Measurements from ENCODE around the gene LENG1.
"Not testable (repeated sequence)": the region's sequence is repeated elsewhere in the genome, so short reads cannot be mapped to it uniquely, and the experiment has no call there.

LENG1 gene

DNA sequence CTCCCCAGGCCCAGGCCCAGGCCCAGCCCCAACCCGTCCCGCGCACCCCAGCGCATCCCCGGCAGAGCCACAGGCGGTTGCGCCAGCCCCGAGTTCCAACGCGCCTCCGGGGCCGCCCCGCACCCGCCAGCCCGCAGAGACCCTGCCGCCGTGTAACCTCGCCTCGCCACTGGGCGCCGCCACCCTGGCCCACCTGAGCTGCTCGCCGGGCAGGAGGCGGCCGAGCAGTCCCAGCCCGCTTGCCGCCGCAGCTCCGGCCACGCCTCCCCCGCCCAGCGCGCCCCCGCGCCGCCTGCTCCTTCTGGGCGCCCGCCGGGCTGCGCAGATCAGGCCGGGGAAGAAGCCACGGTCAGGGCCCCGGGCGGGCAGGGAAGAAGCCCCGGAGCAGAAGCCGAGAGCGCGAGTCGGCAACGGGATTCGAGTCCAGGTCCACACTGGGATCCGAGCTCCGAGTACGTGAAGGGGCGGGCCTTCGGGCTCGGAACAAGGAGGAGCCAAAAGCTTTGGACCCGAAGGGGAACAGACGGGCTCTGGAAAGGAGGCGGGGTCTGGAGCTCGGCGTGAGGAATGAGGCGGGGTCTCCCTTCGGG is 29.7 kb upstream of the LENG1 start, which contains the start of gene MBOAT7:
MBOAT7 (minus strand) TSS at position 436 of the 590 bp plus-strand sequence. CDS start 1,072 bp downstream, outside the sequence.
- DNase-seq = no peak

DNA sequence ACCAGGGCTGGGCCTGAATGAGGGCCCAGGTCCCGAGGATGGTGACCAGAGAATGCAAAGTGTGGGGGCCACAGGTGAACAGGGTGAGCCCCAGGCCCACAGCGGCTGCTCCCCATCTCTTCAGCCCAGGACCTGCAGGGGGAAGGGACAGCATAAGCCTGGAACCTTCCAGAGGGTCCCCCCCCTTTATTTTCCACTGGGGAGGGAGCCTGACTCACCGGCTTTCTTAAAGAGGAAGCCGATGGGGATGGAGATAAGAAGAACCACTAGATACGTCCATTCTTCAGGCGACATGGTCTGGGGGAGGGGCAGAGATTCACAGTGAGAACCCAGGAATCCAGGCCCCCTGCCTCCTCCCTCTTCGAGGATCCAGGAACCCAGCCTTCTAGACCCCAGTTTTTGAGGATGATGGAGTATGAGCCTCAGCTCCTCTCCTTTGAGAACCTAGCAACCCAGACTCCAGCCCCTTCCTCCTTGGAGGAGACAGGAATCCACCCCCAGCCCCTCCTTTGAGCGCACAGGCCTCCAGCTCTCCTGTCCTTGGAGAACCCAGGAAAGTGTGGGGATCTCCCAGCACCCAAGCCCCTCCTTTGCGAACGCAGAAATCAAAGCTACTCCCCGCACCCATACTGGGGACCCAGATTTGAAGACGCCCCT is 28.8 kb upstream of the LENG1 start:
- DNase-seq = peak; percentile 76

DNA sequence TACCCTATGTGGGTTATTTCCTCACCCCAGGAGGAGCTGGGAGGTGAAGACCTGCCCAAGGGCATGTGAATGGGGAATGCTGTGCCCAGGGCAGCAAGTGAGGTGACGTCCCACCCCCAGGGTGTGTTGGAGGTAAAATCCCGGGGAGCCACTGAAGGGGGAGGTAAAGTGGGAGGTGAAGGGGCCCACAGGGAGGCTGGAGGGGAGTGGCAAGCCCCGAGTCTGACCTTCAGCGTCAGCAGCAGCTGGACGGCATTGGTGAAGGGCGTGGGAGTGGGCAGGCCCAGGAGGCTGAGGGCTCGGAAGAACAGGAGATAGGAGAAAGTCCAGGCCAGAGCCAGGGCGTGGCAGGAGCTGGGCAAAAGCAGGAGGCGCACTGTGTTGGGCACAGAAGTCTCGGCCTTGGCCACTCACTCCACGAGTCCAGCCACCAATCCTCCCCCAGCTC is 27.4 kb upstream of the LENG1 start:
- DNase-seq = no peak

DNA sequence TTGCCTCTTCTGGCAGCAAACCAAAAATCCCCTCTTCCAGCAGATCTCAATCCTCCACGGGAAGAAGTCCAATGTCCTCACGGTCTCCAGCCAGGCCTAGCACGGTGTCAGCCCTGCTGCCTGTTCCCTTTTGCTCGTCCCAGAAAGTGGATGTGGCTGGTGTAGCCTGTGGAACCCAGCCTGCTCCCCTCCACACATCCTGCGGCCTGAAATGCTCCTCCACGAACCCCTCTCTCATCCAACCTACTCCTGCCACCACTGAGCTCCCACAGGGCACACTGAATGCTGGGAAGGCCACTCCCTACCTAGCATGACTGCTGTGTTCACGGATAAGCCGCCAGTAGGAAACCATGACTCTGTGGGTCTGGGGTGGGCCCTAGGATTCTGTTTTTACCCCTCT is 26.8 kb upstream of the LENG1 start:
- DNase-seq = no peak

DNA sequence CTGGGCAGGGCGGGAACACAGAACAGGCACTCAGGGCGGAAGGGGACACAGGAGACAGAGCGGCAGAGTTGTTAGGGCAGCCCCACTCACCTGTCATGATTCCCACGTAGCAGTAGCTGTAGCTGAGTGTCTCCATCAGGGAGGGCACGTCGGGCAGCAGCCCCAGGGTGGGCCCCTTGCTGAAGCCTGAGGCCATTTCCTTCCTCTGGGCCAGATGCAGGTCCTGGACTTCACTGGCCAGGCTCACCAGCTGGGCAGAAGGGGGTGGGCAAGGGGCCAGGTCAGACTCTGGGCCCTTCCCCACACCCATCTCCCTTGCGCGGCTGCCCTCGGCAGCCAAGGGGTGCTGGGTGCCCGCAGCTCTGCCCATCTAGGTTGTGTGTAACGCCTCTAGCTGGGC is 23.9 kb upstream of the LENG1 start:
- no peak for DNase-seq

DNA sequence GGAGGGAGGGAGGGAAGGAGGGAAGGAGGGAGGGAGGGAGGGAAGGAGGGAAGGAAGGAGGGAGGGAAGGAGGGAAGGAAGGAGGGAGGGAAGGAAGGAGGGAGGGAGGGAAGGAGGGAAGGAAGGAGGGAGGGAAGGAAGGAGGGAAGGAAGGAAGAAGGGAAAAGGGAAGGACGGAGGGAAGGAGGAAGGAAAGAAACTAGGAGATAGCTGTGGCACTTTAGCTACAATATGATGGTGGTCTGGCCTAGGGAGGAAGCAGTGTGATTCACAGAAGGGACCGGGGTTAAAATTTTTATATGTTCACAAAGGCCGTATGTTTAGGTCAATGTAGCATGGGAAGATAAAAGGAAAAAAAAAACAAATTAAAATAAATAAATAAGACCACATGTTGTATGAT is 22.4 kb upstream of the LENG1 start:
- DNase-seq = not testable (repeated sequence)

DNA sequence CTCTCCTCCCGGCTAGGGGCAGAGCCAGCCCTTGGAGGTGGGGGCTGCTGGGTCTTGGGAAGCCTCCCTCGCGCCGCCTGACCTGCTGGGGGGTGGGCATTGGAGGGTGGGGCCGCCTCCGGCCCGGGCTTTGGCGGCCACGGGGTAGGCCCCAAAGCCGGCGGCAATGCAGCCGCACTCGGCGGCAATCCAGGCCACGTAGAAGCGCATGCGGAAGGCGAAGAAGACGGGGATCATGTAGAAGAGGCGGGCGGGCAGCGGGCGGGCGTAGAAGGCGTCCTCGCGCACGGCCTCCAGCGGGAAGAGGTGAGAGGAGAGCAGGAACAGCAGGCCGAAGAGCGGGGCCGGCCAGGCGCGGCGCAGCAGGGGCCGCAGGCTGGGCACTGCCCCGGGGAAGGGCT is 21.2 kb upstream of the LENG1 start:
- no peak for DNase-seq

DNA sequence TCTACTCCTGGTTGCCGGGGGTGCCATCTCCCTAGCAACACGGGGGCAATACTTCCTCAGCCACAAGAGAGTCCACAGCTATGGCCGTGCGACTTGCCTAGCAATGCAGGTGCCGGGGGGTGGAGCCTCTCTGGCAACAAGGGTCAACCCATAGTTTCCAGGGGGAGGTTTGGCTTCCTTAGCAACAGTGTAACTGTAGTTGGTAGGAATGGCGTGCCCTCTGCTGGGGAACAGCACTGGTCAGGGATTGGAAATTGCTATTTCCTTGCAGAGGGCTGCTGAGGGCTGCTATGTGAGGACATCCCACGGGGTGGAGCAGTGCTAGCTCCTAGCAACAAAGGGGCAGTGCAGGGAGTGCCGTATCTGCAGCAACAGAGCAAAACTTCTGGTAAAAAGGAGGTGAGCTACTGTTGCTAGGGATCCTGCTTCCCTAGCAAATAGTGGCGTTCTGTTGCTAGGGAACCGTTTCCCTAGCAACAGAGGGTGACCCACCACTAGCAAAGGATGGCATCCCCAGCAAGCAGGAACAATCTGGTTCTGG is 20.5 kb upstream of the LENG1 start:
- peak; percentile 45 for DNase-seq

DNA sequence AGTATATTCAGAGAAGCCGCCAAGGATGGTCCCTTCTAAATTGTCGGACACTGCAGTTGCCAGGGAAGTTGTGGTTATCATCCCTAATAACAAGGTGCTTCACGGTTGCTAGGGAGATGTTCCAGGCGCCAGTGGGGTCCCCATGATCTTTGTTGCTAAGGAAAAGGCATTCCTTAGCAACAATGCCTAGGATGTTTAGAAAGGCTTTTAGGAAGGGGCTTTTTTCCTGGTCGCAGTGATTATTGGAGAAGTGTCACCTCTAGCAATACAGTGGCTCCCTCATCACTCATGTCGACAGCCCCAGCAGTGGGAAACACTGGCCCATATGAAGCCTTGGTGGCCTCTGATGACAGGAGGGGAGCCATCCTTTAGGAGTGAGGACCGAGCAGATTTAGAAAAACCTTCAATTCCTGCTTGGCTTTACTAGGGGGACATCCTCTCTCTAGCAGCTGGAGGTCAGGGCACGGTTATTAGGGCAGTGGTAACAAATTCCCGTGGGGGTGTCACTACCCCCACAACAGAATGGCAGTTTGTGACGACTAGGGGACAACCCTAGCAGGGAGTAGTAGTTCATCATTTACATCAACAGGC is 19.8 kb upstream of the LENG1 start:
- no peak for DNase-seq

DNA sequence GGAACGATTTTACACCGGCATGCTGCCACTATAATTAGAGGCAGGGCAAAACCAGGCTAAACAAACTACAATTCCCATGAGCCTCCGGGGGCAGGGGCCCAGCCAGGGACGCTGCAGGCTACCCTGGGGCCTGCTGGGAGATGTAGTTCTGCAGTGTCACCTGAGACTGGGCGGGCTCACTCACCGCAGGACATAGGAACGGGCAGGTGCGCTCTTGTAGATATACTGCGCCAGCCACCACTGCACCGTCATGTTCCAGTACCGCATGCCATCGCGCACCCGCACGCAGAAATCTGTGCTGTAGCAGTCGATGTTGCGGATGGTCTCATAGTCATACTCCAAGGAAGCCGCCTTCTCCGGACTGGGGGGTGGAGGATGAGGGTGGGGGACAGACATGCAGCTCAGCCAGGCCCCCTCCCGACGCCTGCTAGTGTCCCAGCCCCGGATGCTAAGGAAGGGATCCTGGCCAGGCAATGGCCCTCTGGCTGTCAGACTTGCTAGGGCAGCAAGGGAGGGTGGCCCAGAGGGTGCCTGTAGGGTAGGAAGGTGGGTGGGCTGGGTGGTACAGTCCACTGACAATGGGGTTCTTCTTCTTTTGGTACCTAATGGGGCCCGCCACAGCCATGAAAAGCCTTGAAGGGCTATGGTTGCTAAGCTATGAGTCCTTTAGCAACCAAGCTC is 19.2 kb upstream of the LENG1 start:
- no peak for DNase-seq

DNA sequence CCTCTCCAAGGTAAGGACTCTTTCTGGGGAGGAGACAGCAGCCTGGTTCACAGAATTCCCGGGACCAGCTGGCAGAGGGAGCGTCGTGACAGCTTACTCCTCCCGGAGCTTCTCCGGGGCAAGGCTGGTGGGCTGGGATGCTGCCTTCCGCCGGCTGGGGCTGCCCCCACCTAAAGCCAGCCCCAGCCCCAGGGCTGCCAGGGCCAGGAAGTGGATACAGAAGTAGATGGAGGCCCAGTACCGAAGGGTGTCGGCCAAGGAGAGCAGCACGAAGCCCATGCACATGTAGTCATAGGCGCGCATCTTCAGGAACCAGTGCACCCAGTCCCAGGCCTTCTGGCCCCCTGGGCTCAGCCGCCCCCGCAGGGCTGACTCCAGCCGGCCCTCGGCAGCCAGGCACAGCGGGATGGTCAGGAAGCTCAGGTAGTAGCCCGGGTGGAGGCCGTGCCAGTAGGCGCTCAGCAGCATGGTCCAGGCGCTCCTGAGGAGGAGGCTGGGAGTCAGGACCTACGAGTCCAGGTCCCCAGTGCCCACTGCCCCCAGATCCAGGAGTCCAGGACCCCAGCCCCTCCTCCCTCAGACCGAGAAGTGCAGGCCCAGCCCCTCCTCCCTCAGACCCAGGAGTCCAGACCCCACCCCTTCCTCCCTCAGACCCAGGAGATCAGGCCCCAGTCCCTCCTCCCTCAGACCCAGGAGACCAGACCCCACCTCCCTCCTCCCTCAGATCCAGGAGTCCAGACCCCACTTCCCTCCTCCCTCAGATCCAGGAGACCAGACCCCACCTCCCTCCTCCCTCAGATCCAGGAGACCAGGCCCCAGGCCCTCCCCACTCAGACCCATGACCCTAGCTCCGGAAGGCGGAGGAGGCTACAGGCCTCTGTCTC is 14.7 kb upstream of the LENG1 start:
- no peak for DNase-seq

DNA sequence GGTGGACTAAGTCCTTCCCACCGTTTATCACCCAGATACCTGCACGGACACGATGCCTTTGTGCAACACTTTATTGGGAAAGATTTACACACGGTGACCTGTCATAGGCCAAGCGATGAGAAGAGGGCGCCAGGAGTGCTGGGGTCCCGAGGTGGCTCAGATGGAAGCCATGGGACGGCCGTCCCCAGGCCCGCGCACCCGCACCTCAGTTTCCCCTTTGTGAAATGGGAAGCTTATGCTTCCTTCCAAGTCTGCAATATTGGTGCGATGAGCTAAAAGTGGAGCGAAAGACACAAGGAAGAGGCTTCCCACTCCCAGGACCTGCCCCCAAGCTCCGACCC is 13.8 kb upstream of the LENG1 start:
- DNase-seq = no peak

DNA sequence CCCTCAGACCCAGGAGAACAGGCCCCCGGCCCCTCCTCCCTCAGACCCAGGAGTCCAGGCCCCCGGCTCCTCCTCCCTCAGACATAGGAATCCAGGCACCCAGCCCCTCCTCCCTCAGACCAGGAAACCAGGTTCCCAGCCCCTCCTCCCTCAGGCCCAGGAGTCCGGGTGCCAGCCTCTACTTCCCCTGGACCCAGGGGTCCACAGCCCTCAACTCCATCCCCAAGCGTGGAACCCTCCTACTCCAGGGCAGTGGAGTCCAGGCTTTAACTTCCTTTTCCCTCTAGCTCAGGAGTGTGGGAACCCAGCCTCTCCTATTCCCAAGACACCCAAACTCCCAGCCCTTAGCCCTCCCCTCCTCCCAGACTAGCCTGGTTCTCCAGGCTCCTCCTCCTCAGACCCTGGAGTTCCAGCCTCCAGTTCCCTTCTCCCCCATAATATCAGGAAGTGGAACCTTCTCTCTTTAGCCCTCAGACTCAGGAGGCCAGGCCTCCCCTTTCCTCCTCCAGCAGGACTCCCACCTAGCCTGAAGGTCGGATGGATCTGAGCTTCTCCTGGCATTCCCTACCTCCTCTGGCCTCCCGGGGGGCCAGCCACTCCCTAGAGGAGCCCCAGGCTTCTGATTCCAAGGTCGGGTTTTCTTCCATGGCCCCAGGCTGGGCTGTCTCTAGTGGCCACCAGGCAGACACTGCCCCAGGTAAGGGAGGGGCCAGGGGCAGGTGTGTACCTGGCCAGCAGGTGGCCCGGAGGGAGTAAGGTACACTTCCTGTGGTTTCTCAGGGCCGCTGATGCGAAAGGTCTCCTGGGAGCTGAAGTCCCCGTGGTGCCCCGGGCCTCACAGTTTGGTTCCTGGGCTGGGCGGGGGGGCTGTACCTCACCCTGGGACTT is 13.2 kb upstream of the LENG1 start, which contains the start of gene TMC4:
TMC4 (minus strand) TSS at position 690 of the 888 bp plus-strand sequence; CDS start at position 647, 43 bp downstream.
- peak; percentile 17 for DNase-seq

DNA sequence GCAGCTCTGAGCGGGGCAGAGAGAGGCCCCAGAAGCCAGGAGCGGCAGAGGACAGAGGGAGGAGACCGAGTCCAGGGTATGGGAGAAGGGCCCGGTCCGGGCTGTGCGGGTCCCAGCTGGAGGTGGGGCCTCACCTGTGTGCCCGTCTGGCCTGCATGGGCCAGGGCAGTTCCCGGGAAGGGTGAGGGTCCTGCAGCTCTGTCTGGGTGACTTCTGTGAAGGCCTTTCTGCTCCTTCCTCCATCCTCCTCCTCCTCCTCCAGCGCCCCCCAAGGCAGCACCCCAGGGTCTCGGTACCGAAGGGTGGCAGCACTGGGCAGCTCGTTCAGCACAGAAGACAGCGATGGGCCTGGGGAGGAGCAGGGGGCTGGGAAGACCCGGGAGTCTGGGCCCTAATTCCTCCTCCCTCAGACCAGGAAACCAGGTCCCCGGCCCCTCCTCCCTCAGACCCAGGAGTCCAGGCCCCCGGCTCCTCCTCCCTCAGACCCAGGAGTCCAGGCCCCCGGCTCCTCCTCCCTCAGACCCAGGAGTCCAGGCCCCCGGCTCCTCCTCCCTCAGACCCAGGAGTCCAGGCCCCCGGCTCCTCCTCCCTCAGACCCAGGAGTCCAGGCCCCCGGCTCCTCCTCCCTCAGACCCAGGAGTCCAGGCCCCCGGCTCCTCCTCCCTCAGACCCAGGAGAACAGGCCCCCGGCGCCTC is 12.4 kb upstream of the LENG1 start:
- not testable (repeated sequence) for DNase-seq

DNA sequence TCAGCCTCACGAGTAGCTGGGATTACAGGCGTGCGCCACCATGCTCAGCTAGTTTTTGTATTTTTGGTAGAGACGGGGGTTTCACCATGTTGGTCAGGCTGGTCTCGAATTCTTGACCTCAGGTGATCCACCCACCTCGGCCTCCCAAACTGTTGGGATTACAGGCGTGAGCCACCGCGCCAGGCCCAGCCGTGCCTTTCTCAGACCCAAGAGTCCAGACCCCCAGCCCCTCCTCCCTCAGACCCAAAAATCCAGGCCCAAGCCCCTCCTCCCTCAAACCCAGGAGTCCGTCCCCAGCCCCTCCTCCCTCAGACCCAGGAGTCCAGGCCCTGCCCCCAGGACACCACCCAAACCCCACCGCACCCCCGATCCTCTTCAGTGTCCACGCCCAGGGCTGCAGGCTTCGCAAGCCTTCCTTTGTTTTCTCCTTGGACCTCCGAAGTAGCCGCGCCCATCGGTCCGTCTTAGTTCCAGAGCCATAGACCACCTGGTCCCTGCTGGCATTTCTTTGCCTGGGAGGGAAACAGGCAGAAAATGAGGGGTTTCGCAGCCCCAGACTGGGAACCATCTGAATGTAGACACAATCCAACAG is 9.7 kb upstream of the LENG1 start:
- no peak for DNase-seq

DNA sequence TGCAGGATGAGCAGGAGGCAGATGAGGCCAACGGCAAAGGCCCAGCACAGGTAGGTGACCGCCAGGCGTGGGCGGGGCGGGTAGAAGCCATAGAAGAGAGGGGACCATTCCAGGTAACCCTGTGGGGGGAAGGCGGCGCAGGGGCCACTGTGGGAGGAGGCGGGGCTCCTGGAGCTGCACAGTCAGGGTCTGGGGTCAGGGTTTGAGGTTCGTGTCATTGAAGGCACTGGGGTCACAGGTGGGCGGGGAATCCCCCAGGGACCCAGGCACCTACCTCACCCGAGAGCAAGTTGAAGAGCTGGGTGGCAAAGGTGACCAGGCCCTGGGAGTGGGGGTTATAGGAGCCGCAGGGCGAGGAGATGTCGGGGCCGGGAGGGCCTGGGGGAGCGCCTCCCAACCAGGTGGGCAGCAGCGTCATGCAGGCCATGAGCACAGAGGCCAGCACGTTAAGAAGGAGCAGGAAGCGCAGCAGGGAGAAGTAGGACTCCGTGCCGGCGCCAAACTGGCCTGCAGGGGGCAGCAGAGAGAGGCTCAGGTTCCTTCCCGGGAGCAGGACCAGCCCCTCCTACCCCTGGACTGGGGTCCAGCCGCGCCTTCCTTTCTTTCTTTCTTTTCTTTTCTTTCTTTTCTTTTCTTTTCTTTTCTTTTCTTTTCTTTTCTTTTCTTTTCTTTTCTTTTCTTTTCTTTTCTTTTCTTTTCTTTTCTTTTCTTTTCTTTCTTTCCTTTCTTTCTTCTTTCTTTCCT is 8.8 kb upstream of the LENG1 start:
- DNase-seq = peak; percentile 77

DNA sequence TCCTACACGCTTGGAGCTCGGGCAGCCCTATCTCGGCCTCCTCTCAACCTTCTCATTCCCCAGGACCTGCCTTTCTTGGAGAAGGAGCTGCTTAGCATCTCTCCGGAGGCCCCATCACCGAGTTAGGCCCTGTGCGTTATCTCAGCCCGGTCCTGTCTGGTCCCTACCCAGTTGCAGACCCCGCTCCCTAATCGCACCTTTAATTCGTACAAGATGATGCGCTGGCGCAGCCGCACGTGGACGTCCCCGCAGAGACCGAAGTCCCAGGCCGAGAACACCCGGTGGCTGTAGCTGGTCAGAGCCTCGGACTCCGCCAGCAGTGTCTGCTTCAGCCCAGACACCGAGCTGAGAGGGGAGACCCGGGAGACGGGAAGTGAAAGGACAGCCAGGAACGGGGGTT is 5.7 kb upstream of the LENG1 start:
- no peak for DNase-seq

DNA sequence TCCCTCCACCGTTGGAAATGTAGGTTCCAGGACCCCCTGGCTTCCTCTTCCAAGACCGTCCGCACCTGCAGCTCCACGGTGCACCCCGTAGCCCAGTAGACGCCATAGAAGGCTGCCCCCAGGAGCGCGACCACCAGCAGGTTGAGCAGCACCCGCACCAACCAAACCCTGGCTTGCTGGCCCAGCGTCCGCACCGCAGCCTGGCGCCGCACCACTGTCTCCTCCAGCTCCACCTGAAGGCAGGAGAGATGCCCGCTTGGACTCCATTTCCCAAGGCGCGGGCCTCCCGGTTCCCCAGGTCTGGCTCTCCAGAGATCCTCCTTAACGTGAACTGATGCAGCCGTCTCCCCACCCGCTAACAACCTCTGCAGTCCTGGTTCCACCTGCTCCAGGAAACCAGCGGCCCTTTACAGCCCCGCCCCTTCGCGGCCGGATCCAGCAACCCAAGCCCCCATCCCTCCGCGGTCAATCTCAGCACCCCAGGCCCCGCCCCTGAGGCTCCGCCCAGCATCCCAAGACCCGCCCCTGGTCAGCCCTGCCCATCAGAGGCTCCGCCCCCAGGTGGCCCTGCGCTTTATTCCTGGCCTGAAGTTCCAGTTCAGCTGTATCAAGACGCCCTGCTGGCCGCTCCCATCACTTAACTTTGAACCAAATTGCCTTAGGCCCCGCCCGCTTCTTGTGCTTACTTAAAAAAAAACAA is 5.0 kb upstream of the LENG1 start:
- DNase-seq = peak; percentile 26

DNA sequence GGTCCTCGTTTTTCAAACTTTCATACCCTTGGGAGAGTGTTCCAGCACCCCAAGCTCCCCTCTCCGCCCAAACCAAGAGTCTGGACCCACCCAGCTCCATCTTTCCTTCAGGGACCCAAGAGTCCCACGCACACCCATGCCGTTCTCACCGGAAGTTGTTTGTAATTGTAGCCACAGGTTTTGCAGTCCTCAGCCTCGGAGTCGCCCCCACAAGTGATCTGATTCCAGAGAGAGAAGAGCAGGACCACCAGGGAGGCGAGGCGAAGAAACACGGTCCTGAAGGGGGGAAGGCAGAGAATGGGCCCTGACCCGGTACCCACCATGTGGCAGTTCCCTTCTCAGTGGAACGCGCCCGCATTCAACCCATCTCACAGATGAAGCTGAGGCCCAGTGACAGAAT is 3.4 kb upstream of the LENG1 start:
- no peak for DNase-seq

All from fibroblast of skin of right biceps (primary cell).